HG03378 (cell line): ENCODE measurements around the gene KRT2.

Experiments used
- ATAC-seq: cut with Tn5 transposase; IDR thresholded peaks from one replicate; pipeline ENCODE4 v1.9.1; 2021; ENCODE audit warnings: mild to moderate bottlenecking, moderate library complexity; ENCODE audit not compliant: unreplicated experiment

Gene KRT2

GRCh38 chr12:52651726-52652261 is at the start of gene KRT2:
Gene KRT2, minus strand, starts transcription at chr12:52652211. Its CDS starts 69 bp downstream, at chr12:52652142.
- no peak for ATAC-seq

GRCh38 chr12:52701281-52701680 is 49.3 kb upstream of the KRT2 start:
- no peak for ATAC-seq

- no peak for ATAC-seq
Observed at GRCh38 chr12:52699960-52700359, 47.9 kb upstream of the KRT2 start.

GRCh38 chr12:52699373-52699772 is 47.4 kb upstream of the KRT2 start:
- no peak for ATAC-seq

- ATAC-seq, result no peak
Observed at GRCh38 chr12:52698651-52699340, 46.8 kb upstream of the KRT2 start.

- no peak for ATAC-seq
Observed at GRCh38 chr12:52697058-52697582, 45.1 kb upstream of the KRT2 start.

- ATAC-seq, result no peak
Observed at GRCh38 chr12:52696588-52696987, 44.6 kb upstream of the KRT2 start.

GRCh38 chr12:52695039-52695438 is 43.0 kb upstream of the KRT2 start:
- no peak for ATAC-seq

- ATAC-seq, result no peak
Observed at GRCh38 chr12:52694151-52694550, 42.1 kb upstream of the KRT2 start.

- no peak for ATAC-seq
Observed at GRCh38 chr12:52693261-52693660, 41.2 kb upstream of the KRT2 start.

GRCh38 chr12:52692254-52692653 is 40.2 kb upstream of the KRT2 start:
- ATAC-seq, result no peak

- no peak for ATAC-seq
Observed at GRCh38 chr12:52691841-52692150, 39.8 kb upstream of the KRT2 start.

- no peak for ATAC-seq
Observed at GRCh38 chr12:52691076-52691840, 39.2 kb upstream of the KRT2 start.

GRCh38 chr12:52690351-52691075 is 38.5 kb upstream of the KRT2 start:
- no peak for ATAC-seq

- no peak for ATAC-seq
Observed at GRCh38 chr12:52689936-52690335, 37.9 kb upstream of the KRT2 start.

- ATAC-seq, result no peak
Observed at GRCh38 chr12:52689239-52689638, 37.2 kb upstream of the KRT2 start.

GRCh38 chr12:52688481-52688880 is 36.5 kb upstream of the KRT2 start:
- no peak for ATAC-seq

- ATAC-seq, result no peak
Observed at GRCh38 chr12:52687497-52688385, 35.7 kb upstream of the KRT2 start.

GRCh38 chr12:52686756-52687487 is 34.9 kb upstream of the KRT2 start:
- ATAC-seq, result no peak

- ATAC-seq, result no peak
Observed at GRCh38 chr12:52686063-52686462, 34.1 kb upstream of the KRT2 start.
